ENCODE data around the gene MAPRE3. TPM values are rescaled to one million over a fixed set of nuclear protein-coding genes. Genes with fewer than 3 reads are reported as not detected.
"Not testable (repeated sequence)": the region's sequence is repeated elsewhere in the genome, so short reads cannot be mapped to it uniquely, and the experiment has no call there.

The MAPRE3 gene
- total RNA-seq, 1 experiment from 2014 or later, result 10.3 TPM

- peaks cover 1% of the 10 kb centered on the region; the same call in 1 of the 2 replicates for H3K36me3 Mint-ChIP-seq
- DNase-seq (ENCODE audit: low spot score) (no peak), ATAC-seq (no peak)
- no peaks in the 10 kb centered on the region for H3K9me3 Mint-ChIP-seq
- H3K27me3 Mint-ChIP-seq (ENCODE audit: low read depth), result peaks cover 11% of the 10 kb centered on the region
- peaks cover 20% of the 10 kb centered on the region for H3K4me1 Mint-ChIP-seq
- no peak overlapping the region for H3K4me3 Mint-ChIP-seq
- POLR2A ChIA-PET, result no interaction called here
- TF ChIP-seq NR2C2 (CRISPR knock-in tag; IDR thresholded peaks at IDR 0.05), result no peak
- TF ChIP-seq TP53 (CRISPR knock-in tag; IDR thresholded peaks at IDR 0.05), result no peak
- TF ChIP-seq, protein P1, sequence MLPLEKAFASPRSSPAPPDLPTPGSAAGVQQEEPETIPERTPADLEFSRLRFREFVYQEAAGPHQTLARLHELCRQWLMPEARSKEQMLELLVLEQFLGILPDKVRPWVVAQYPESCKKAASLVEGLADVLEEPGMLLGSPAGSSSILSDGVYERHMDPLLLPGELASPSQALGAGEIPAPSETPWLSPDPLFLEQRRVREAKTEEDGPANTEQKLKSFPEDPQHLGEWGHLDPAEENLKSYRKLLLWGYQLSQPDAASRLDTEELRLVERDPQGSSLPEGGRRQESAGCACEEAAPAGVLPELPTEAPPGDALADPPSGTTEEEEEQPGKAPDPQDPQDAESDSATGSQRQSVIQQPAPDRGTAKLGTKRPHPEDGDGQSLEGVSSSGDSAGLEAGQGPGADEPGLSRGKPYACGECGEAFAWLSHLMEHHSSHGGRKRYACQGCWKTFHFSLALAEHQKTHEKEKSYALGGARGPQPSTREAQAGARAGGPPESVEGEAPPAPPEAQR (CRISPR knock-in tag; IDR thresholded peaks at IDR 0.05), result no peak
- no peak for TF ChIP-seq ZNF423 (CRISPR knock-in tag; IDR thresholded peaks at IDR 0.05)
- TF ChIP-seq, protein P2, sequence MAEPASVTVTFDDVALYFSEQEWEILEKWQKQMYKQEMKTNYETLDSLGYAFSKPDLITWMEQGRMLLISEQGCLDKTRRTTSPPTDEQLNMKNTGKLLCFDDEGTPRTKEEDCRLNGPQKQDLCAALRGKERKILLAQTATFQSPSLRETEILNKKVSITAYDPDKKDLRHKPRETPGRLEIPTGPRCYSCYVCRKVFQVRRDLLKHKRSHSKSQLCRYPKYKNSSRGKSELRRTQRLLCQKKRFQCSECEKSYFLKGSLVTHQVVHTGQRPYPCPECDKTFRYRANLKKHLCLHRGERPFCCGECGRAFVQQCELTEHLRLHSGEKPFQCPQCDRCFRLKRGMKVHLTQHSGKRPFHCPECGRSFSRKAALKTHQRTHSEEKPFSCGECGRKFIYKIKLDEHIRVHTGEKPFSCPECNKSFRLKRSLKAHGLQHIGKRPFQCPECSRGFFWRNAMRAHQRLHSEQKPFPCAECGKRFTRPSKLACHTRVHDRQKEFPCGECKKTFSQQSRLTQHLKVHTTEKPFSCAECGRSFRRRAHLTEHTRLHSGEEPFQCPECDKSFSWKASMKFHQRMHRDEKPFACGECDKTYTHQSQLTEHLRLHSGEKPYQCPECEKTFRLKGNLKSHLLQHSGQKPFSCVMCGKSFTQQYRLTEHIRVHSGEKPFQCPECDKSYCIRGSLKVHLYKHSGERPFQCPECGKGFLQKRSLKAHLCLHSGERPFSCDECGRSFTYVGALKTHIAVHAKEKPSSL (CRISPR knock-in tag; conservative IDR thresholded peaks at IDR 0.05), result no peak
- no peak for TF ChIP-seq NR1H2 (CRISPR knock-in tag; IDR thresholded peaks at IDR 0.05)
- no peak for TF ChIP-seq GABPB1 (CRISPR knock-in tag; IDR thresholded peaks at IDR 0.05)
- TF ChIP-seq ZNF232 (CRISPR knock-in tag; IDR thresholded peaks at IDR 0.05), result no peak
- no peak for TF ChIP-seq NFE2L1 (CRISPR knock-in tag; IDR thresholded peaks at IDR 0.05)
- TF ChIP-seq NFYB (CRISPR knock-in tag; conservative IDR thresholded peaks at IDR 0.05; ENCODE audit: low read depth), result no peak
- no peak for TF ChIP-seq CREB1 (CRISPR knock-in tag; IDR thresholded peaks at IDR 0.05)
- TF ChIP-seq MXD4 (CRISPR knock-in tag; IDR thresholded peaks at IDR 0.05; ENCODE audit: borderline replicate concordance), result no peak
- H3K27ac Mint-ChIP-seq, result no peak overlapping the region
- CTCF ChIA-PET, result interaction anchor here (1.8 to 4.5 kb wide), 2 partner anchors 10 to 113 kb away, joined by 5 to 50 read pairs; partner anchors contain the start of gene KHK
These were observed 104.5 kb downstream of the MAPRE3 start for GRCh38 chr2:27074738-27075565.

DNA sequence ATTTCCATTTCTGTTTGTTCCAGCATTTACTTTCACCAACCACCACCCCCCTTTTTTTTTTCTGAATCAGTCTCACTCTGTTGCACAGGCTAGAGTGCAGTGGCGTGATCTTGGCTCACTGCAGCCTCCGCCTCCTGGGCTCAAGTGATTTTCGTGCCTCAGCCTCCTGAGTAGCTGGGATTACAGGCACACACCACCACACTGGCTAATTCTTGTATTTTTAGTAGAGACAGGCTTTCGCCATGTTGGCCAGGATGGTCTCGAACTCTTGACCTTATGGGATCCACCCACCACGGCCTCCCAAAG lies 105.1 kb downstream of the MAPRE3 start:
- ATAC-seq; H3K27ac Mint-ChIP-seq; POLR2A ChIA-PET; H3K9me3 Mint-ChIP-seq; H3K36me3 Mint-ChIP-seq; H3K4me3 Mint-ChIP-seq; DNase-seq (ENCODE audit: low spot score); CTCF ChIA-PET: not testable (repeated sequence)
- H3K27me3 Mint-ChIP-seq (ENCODE audit: low read depth), result peaks cover 11% of the 10 kb centered on the region
- peaks cover 20% of the 10 kb centered on the region for H3K4me1 Mint-ChIP-seq

DNA sequence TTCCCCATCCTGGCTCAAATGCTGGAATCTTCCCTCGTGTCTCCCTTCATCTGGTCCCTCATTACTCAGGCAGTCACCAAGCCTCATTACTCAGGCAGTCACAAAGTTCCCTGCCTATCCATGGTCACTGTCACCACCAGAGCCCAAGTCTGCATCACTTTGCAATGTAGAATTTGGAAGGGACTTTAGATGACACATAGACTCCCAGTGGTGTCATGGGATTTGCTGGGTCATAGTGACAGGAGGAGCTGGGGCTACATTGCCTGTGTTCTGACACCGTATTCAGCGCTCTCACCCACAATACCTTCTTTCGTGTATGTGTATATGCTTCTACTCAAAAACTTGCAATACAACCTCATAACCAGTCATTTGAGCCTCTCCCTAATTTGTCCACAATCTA lies 105.9 kb downstream of the MAPRE3 start:
- ATAC-seq (no peak), DNase-seq (ENCODE audit: low spot score) (no peak)
- ChIA-PET POLR2A (no interaction called here), CTCF (no interaction called here)
- H3K4me1 Mint-ChIP-seq, result peaks cover 22% of the 10 kb centered on the region
- H3K9me3 Mint-ChIP-seq, result no peaks in the 10 kb centered on the region
- no peaks in the 10 kb centered on the region for H3K36me3 Mint-ChIP-seq
- H3K27ac Mint-ChIP-seq, result no peak overlapping the region
- H3K4me3 Mint-ChIP-seq, result no peak overlapping the region
- peaks cover 11% of the 10 kb centered on the region for H3K27me3 Mint-ChIP-seq (ENCODE audit: low read depth)
- no peak for TF ChIP-seq ATF6 (CRISPR knock-in tag; IDR thresholded peaks at IDR 0.05)
- TF ChIP-seq PREB (CRISPR knock-in tag; IDR thresholded peaks at IDR 0.05; ENCODE audit: borderline replicate concordance), result no peak
- TF ChIP-seq ZNF396 (CRISPR knock-in tag; IDR thresholded peaks at IDR 0.05; ENCODE audit: borderline replicate concordance), result no peak
- TF ChIP-seq ZNF512 (CRISPR knock-in tag; IDR thresholded peaks at IDR 0.05; ENCODE audit: borderline replicate concordance), result no peak
- TF ChIP-seq JUN (CRISPR knock-in tag; IDR thresholded peaks at IDR 0.05), result no peak
- no peak for TF ChIP-seq GRHL2 (CRISPR knock-in tag; IDR thresholded peaks at IDR 0.05; ENCODE audit: insufficient replicate concordance, severe bottlenecking)
- TF ChIP-seq ZNF416 (CRISPR knock-in tag; IDR thresholded peaks at IDR 0.05), result no peak
- TF ChIP-seq, protein P3, sequence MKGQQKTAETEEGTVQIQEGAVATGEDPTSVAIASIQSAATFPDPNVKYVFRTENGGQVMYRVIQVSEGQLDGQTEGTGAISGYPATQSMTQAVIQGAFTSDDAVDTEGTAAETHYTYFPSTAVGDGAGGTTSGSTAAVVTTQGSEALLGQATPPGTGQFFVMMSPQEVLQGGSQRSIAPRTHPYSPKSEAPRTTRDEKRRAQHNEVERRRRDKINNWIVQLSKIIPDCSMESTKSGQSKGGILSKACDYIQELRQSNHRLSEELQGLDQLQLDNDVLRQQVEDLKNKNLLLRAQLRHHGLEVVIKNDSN (CRISPR knock-in tag; IDR thresholded peaks at IDR 0.05), result no peak
- no peak for TF ChIP-seq GABPB1 (CRISPR knock-in tag; IDR thresholded peaks at IDR 0.05)
- TF ChIP-seq CREB1 (CRISPR knock-in tag; IDR thresholded peaks at IDR 0.05), result no peak
- TF ChIP-seq, protein P4, sequence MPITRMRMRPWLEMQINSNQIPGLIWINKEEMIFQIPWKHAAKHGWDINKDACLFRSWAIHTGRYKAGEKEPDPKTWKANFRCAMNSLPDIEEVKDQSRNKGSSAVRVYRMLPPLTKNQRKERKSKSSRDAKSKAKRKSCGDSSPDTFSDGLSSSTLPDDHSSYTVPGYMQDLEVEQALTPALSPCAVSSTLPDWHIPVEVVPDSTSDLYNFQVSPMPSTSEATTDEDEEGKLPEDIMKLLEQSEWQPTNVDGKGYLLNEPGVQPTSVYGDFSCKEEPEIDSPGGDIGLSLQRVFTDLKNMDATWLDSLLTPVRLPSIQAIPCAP (CRISPR knock-in tag; IDR thresholded peaks at IDR 0.05), result no peak
- TF ChIP-seq ATF1 (CRISPR knock-in tag; IDR thresholded peaks at IDR 0.05), result no peak

Data from WTC11 (cell line).